Measurements from ENCODE around the gene PKIB.

The PKIB gene

DNA sequence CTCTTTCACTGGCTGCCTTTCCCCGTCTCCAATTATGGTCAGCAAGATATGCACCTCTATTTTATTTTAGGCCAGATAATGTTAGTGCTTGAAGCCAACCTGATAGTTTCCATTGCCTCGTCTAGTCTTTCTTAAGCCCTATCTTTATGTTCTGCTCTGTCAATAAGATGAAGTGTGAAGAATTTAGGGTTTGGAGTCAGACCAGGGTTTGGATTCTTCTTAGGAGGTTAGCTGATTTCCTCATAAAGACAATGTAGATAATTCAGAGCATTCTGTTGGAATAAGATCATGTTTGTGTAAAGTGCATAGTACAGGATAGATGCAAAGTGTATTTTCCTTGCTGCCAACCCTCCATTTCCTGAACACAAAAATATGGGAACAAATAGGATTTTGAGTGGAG is 43.8 kb downstream of the PKIB start:
- H3K4me3 ChIP-seq (ENCODE audit: control insufficient read depth, low read depth, low read length) = no peak overlapping the region
- DNase-seq (ENCODE audit: low read depth) = no peak
- TF ChIP-seq, protein P1, sequence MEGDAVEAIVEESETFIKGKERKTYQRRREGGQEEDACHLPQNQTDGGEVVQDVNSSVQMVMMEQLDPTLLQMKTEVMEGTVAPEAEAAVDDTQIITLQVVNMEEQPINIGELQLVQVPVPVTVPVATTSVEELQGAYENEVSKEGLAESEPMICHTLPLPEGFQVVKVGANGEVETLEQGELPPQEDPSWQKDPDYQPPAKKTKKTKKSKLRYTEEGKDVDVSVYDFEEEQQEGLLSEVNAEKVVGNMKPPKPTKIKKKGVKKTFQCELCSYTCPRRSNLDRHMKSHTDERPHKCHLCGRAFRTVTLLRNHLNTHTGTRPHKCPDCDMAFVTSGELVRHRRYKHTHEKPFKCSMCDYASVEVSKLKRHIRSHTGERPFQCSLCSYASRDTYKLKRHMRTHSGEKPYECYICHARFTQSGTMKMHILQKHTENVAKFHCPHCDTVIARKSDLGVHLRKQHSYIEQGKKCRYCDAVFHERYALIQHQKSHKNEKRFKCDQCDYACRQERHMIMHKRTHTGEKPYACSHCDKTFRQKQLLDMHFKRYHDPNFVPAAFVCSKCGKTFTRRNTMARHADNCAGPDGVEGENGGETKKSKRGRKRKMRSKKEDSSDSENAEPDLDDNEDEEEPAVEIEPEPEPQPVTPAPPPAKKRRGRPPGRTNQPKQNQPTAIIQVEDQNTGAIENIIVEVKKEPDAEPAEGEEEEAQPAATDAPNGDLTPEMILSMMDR (conservative IDR thresholded peaks at IDR 0.05; ENCODE audit: control insufficient read depth, insufficient read depth, low read depth, low read length) = no peak

DNA sequence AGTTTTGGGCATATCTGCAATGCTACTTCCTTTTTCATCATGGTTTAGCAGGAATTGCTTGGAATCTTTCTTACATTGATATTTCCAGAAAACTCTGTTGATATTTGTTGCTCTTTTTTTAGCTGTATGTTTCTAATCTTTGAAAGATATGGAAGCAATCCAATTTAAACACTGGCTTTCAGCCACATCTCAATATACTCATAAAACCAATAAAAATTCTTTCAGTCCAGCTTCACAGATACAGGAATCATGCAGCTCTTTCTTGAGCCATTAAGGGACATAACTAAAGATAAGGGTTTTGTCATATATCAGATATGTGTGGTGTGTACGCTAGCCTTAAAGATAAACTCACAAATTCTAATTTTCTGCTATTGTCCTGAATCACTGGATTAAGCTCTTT is 47.4 kb downstream of the PKIB start:
- no peak for DNase-seq (ENCODE audit: low read depth)
- TF ChIP-seq, protein P1 (conservative IDR thresholded peaks at IDR 0.05; ENCODE audit: control insufficient read depth, insufficient read depth, low read depth, low read length) = no peak
- no peak overlapping the region for H3K4me3 ChIP-seq (ENCODE audit: control insufficient read depth, low read depth, low read length)

DNA sequence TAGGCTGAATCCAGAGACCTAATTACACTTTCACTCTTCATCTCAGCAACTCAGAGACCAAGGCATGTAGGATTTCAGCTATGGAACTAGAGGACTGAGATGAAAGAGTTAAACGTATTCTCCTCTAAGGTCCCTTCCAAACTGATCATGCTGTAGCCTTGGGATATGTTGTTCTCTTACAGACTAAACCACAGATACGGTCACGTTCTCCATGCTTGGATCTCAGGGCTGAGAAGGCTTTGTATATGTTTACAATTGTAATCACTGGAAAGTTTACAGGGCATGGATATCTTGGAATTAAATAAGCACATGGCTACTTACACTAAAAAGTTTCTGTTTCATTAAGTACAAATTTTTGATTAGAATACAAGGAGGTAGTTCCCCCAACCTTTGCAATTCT is 50.1 kb downstream of the PKIB start:
- no peak overlapping the region for H3K4me3 ChIP-seq (ENCODE audit: control insufficient read depth, low read depth, low read length)
- no peak for DNase-seq (ENCODE audit: low read depth)

DNA sequence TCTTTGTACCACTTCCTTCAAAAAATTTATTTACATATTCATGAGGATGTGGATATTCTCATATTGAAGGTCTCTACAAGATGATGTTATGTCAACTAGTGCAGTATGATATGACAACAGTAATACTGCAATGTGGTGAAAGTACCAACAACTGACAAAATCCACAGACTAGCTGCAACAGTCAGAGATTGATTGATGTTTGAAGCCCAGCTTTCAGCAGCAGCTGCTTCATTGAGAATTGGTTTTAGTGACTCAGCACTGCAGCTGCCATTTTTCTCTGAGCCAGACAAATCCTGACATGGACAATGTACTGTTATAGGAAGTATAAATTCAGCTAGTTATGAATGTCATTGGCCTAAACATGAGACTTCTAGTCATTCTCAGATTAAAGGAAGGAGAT is 53.8 kb downstream of the PKIB start:
- no peak for DNase-seq (ENCODE audit: low read depth)
- no peak overlapping the region for H3K4me3 ChIP-seq (ENCODE audit: control insufficient read depth, low read depth, low read length)
- TF ChIP-seq, protein P1 (conservative IDR thresholded peaks at IDR 0.05; ENCODE audit: control insufficient read depth, insufficient read depth, low read depth, low read length) = no peak

More for the DNA sequence above, 50.1 kb downstream of the PKIB start:
- TF ChIP-seq, protein P1 (conservative IDR thresholded peaks at IDR 0.05; ENCODE audit: control insufficient read depth, insufficient read depth, low read depth, low read length) = no peak

DNA sequence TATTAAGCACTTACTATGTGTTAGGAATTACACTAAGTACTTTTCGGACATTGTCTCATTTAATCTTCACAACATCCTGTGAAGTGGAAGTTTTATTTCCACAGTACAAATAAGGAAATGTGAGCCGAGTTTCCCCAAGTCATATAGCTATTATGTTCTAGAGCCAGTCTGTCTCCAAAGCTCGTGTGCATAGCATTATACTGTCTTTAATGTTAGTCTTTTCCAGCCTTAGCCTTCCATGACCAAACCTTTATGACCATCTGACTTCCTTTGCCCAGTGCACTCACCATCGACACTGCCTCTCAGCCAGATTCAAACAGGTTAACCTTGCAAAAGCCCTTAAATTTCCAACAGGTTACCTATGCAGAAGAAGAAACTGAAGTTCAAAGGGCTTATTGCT is 55.7 kb downstream of the PKIB start:
- H3K4me3 ChIP-seq (ENCODE audit: control insufficient read depth, low read depth, low read length) = no peak overlapping the region
- TF ChIP-seq, protein P1 (conservative IDR thresholded peaks at IDR 0.05; ENCODE audit: control insufficient read depth, insufficient read depth, low read depth, low read length) = no peak
- DNase-seq (ENCODE audit: low read depth) = no peak

DNA sequence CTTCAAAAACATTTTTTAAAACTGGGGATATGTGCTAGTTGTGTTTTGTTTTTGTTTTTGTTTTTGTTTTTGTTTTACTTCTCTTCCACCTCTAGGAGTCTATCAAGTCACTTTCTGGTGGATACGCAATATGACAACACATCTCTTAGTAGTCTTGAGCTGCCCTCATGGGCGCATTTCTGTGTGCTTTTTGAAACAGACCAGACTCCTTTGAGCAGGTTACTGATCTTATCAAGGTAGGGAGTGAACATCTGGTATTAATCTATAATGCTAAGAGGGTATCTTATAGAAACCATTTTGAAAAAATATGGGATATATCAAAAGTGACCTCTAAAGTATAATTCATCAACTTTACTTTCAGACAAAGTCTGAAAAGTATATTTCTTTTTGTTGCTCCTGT is 56.2 kb downstream of the PKIB start:
- TF ChIP-seq, protein P1 (conservative IDR thresholded peaks at IDR 0.05; ENCODE audit: control insufficient read depth, insufficient read depth, low read depth, low read length) = no peak
- no peak for DNase-seq (ENCODE audit: low read depth)
- H3K4me3 ChIP-seq (ENCODE audit: control insufficient read depth, low read depth, low read length) = no peak overlapping the region

DNA sequence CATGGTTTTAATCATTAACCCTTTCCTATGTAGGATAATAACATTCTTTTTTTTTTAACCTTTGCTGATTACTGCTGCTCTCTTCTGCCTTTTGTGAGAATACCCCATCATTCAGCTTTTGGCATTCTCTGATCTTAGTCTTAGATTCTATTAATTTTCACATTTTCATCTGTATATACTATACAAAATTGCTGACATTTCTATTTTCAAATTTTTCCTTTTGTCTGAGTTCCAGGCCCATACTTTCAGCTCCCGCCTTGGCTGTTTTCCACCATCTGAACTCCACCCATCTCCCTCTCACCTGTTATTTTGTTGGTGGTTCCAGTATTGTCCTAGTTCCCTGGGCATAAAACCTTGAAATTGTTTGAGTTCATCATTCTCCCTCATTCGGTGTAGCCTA is 59.2 kb downstream of the PKIB start:
- H3K4me3 ChIP-seq (ENCODE audit: control insufficient read depth, low read depth, low read length) = no peak overlapping the region
- TF ChIP-seq, protein P1 (conservative IDR thresholded peaks at IDR 0.05; ENCODE audit: control insufficient read depth, insufficient read depth, low read depth, low read length) = no peak

More for the DNA sequence above, 59.2 kb downstream of the PKIB start:
- no peak for DNase-seq (ENCODE audit: low read depth)

Data from fibroblast of mammary gland (primary cell).